ENCODE results near the gene AQP3.
"Not testable (repeated sequence)": the region's sequence is repeated elsewhere in the genome, so short reads cannot be mapped to it uniquely, and the experiment has no call there.

Gene AQP3

GRCh38 chr9:33436445-33436844, 10.9 kb downstream of the AQP3 start:
- no peaks in the 10 kb centered on the region for H3K27me3 ChIP-seq (ENCODE audit: control insufficient read depth, insufficient read depth, low read length)

GRCh38 chr9:33435821-33436277, 11.5 kb downstream of the AQP3 start:
- Histone ChIP-seq H3K9me3 (ENCODE audit: control insufficient read depth, low read length) (no peaks in the 10 kb centered on the region), H3K9ac (ENCODE audit: low read length) (no peak overlapping the region), H3K4me3 (ENCODE audit: low read length) (no peak overlapping the region)

More at GRCh38 chr9:33436445-33436844, 10.9 kb downstream of the AQP3 start:
- Histone ChIP-seq H3K9me3 (ENCODE audit: control insufficient read depth, low read length) (no peaks in the 10 kb centered on the region), H3K4me3 (ENCODE audit: low read length) (no peak overlapping the region), H3K4me1 (ENCODE audit: control insufficient read depth, insufficient read depth, low read length) (peaks cover 30% of the 10 kb centered on the region), H3K36me3 (ENCODE audit: control insufficient read depth, insufficient read depth, low read length) (no peaks in the 10 kb centered on the region), H3K9ac (ENCODE audit: low read length) (no peak overlapping the region)

DNA sequence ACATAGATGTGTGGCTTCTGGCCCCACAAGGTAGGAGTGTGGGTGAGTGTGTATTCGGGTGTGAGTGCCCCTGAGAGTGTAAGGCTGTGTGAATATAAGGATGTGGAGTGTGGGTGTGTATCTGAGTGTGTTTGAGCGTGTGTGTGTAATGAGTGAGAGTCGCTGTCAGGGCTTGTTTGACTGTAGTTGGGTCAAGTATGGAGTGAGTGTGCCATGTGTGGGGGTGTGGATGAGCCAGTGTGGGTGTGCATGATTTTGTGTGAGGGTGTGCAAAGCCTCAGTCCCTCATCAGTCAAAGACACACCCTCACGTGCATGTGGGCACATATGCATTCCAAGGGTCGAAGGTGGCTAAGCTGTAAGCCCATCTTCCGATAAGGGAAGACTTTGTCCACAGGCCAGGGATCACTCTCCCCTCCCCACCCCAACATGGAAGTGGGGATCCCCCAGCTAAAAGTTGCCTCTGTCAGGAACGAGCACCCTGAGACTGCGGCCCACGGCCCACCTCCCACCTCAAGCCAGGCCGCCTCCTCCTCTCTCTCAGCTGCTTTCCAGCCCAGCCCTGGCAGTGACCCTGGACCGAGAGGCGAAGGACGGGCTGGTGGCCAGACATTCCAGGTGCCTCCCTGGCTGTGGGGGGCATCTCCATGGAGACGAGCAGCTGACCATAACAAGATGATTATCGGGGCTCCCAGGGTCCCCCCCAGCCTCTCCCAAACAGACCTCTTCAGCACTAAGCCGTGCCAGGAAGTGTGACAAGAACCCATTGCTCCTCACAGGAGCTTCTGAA, 12.9 kb downstream of the AQP3 start:
- H3K9me3 ChIP-seq (ENCODE audit: control insufficient read depth, low read length): no peaks in the 10 kb centered on the region
- H3K4me1 ChIP-seq (ENCODE audit: control insufficient read depth, insufficient read depth, low read length): peaks cover 28% of the 10 kb centered on the region
- H3K4me3 ChIP-seq (ENCODE audit: low read length): no peak overlapping the region
- no peaks in the 10 kb centered on the region for H3K36me3 ChIP-seq (ENCODE audit: control insufficient read depth, insufficient read depth, low read length)
- H3K27me3 ChIP-seq (ENCODE audit: control insufficient read depth, insufficient read depth, low read length): no peaks in the 10 kb centered on the region
- H3K9ac ChIP-seq (ENCODE audit: low read length): no peak overlapping the region

More at GRCh38 chr9:33435821-33436277, 11.5 kb downstream of the AQP3 start:
- H3K36me3 ChIP-seq (ENCODE audit: control insufficient read depth, insufficient read depth, low read length): no peaks in the 10 kb centered on the region
- H3K27me3 ChIP-seq (ENCODE audit: control insufficient read depth, insufficient read depth, low read length): no peaks in the 10 kb centered on the region
- H3K4me1 ChIP-seq (ENCODE audit: control insufficient read depth, insufficient read depth, low read length): peaks cover 35% of the 10 kb centered on the region

- peaks cover 21% of the 10 kb centered on the region for H3K4me1 ChIP-seq (ENCODE audit: control insufficient read depth, insufficient read depth, low read length)
Measured at GRCh38 chr9:33433871-33434270, 13.5 kb downstream of the AQP3 start.

GRCh38 chr9:33431420-33431819, 16.0 kb downstream of the AQP3 start:
- H3K4me1 ChIP-seq (ENCODE audit: control insufficient read depth, insufficient read depth, low read length): peaks cover 9% of the 10 kb centered on the region
- H3K9ac ChIP-seq (ENCODE audit: low read length): no peak overlapping the region
- H3K36me3 ChIP-seq (ENCODE audit: control insufficient read depth, insufficient read depth, low read length): no peaks in the 10 kb centered on the region
- no peaks in the 10 kb centered on the region for H3K9me3 ChIP-seq (ENCODE audit: control insufficient read depth, low read length)
- no peak overlapping the region for H3K4me3 ChIP-seq (ENCODE audit: low read length)
- no peaks in the 10 kb centered on the region for H3K27me3 ChIP-seq (ENCODE audit: control insufficient read depth, insufficient read depth, low read length)

More at GRCh38 chr9:33433871-33434270, 13.5 kb downstream of the AQP3 start:
- Histone ChIP-seq H3K4me3 (ENCODE audit: low read length) (no peak overlapping the region), H3K27me3 (ENCODE audit: control insufficient read depth, insufficient read depth, low read length) (no peaks in the 10 kb centered on the region), H3K9me3 (ENCODE audit: control insufficient read depth, low read length) (no peaks in the 10 kb centered on the region), H3K9ac (ENCODE audit: low read length) (no peak overlapping the region), H3K36me3 (ENCODE audit: control insufficient read depth, insufficient read depth, low read length) (no peaks in the 10 kb centered on the region)

DNA sequence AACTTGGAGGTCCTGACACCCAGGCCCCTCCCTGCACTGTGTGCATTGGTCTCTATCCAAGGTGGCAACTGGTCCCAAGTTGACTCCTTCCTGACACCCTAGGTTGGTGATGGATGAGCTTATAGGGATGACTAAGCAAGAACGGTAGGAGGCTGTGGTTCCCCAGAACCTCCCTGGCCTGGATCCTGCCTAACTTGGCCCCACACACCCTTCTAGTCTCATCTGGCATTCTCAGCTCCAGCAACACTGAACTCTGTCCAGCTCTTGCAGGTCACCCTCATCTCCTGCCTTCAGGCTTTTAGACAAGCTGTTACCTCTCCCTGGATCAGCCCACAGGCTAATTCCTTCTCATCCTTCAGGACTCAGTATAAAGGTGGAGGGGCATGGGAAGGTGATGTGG, 16.5 kb downstream of the AQP3 start:
- peaks cover 5% of the 10 kb centered on the region for H3K4me1 ChIP-seq (ENCODE audit: control insufficient read depth, insufficient read depth, low read length)
- H3K27me3 ChIP-seq (ENCODE audit: control insufficient read depth, insufficient read depth, low read length): no peaks in the 10 kb centered on the region
- H3K4me3 ChIP-seq (ENCODE audit: low read length): no peak overlapping the region
- no peaks in the 10 kb centered on the region for H3K36me3 ChIP-seq (ENCODE audit: control insufficient read depth, insufficient read depth, low read length)
- H3K9ac ChIP-seq (ENCODE audit: low read length): no peak overlapping the region
- H3K9me3 ChIP-seq (ENCODE audit: control insufficient read depth, low read length): no peaks in the 10 kb centered on the region

- Histone ChIP-seq H3K27me3 (ENCODE audit: control insufficient read depth, insufficient read depth, low read length) (no peaks in the 10 kb centered on the region), H3K4me1 (ENCODE audit: control insufficient read depth, insufficient read depth, low read length) (peaks cover 5% of the 10 kb centered on the region), H3K9me3 (ENCODE audit: control insufficient read depth, low read length) (no peaks in the 10 kb centered on the region), H3K9ac (ENCODE audit: low read length) (no peak overlapping the region), H3K4me3 (ENCODE audit: low read length) (no peak overlapping the region), H3K36me3 (ENCODE audit: control insufficient read depth, insufficient read depth, low read length) (no peaks in the 10 kb centered on the region)
Measured at GRCh38 chr9:33429256-33429985, 18.0 kb downstream of the AQP3 start.

DNA sequence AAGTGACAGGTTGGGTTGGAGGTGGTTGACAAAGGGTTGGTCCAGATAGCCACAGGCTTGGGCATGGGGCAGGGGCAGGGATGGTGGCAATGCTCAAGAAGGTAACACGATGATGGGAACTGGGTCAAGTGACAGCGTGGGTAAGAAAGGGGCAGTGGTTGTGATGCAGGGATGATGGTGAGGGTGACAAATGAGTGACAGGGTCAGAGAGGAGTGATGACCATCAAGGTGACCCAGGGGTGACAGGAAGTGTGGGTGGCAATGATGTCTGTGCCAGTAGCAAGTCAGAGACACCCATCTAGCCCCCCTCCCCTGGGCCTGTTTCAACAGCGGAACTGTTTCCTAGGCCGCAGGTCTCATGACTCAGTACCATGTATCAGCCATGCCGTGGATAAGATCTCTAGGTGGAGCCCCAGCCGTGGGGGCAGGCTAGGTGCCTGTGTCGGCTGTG, 20.5 kb downstream of the AQP3 start:
- no peaks in the 10 kb centered on the region for H3K36me3 ChIP-seq (ENCODE audit: control insufficient read depth, insufficient read depth, low read length)
- H3K27me3 ChIP-seq (ENCODE audit: control insufficient read depth, insufficient read depth, low read length): no peaks in the 10 kb centered on the region
- H3K4me1 ChIP-seq (ENCODE audit: control insufficient read depth, insufficient read depth, low read length): peaks cover 5% of the 10 kb centered on the region
- H3K9ac ChIP-seq (ENCODE audit: low read length): no peak overlapping the region
- no peaks in the 10 kb centered on the region for H3K9me3 ChIP-seq (ENCODE audit: control insufficient read depth, low read length)
- no peak overlapping the region for H3K4me3 ChIP-seq (ENCODE audit: low read length)

DNA sequence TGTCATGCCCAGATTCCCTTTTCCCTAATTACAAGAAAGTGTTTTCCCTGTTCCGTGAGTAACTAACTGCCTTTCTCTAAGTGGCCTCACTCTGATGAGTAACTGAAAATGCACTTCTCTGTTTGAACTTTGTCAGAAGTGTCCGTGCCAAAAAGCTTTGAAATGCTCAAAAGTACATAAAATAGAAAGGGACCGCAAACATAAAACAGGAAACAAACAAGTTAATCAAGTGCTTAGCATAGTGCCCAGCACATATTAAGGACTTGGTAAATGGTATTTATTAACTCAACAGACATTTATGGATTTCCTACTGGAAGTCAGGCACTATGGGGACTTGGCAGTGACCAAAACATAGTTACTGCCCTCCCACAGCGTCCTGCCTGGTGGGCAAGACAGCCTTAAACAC, 22.3 kb downstream of the AQP3 start:
- Histone ChIP-seq H3K4me3 (ENCODE audit: low read length) (no peak overlapping the region), H3K36me3 (ENCODE audit: control insufficient read depth, insufficient read depth, low read length) (no peaks in the 10 kb centered on the region), H3K9me3 (ENCODE audit: control insufficient read depth, low read length) (no peaks in the 10 kb centered on the region), H3K9ac (ENCODE audit: low read length) (no peak overlapping the region), H3K27me3 (ENCODE audit: control insufficient read depth, insufficient read depth, low read length) (no peaks in the 10 kb centered on the region), H3K4me1 (ENCODE audit: control insufficient read depth, insufficient read depth, low read length) (no peaks in the 10 kb centered on the region)

DNA sequence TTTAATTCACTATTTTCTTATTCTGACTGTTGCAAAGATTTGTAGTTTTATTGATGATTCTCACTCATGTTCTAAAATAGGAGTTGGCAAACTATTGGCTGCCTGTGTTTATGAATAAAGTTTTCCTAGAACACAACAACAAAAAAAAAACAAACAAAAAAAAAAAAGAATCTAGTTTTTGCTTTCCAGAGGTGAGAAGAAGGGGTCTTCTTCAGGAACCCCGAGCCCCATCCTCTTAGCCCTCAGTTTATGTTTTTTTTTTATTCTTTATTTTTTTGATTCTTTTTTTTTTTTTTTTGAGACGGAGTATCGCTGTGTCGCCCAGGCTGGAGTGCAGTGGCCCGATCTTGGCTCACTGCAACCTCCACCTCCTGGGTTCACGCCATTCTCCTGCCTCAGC, 22.9 kb downstream of the AQP3 start:
- H3K27me3 ChIP-seq (ENCODE audit: control insufficient read depth, insufficient read depth, low read length); H3K9ac ChIP-seq (ENCODE audit: low read length); H3K9me3 ChIP-seq (ENCODE audit: control insufficient read depth, low read length); H3K4me1 ChIP-seq (ENCODE audit: control insufficient read depth, insufficient read depth, low read length); H3K4me3 ChIP-seq (ENCODE audit: low read length); H3K36me3 ChIP-seq (ENCODE audit: control insufficient read depth, insufficient read depth, low read length): not testable (repeated sequence)

DNA sequence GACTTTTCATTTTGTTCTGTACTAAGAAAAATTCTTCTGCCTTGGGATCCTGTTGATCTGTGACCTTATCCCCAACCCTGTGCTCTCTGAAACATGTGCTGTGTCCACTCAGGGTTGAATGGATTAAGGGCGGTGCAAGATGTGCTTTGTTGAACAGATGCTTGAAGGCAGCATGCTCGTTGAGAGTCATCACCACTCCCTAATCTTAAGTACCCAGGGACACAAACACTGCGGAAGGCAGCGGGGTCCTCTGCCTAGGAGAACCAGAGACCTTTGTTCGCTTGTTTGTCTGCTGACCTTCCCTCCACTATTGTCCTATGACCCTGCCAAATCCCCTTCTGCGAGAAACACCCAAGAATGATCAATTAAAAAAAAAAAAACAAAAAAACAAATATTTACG, 23.4 kb downstream of the AQP3 start:
- not testable (repeated sequence) for H3K4me1 ChIP-seq (ENCODE audit: control insufficient read depth, insufficient read depth, low read length); H3K9me3 ChIP-seq (ENCODE audit: control insufficient read depth, low read length); H3K36me3 ChIP-seq (ENCODE audit: control insufficient read depth, insufficient read depth, low read length); H3K9ac ChIP-seq (ENCODE audit: low read length); H3K27me3 ChIP-seq (ENCODE audit: control insufficient read depth, insufficient read depth, low read length); H3K4me3 ChIP-seq (ENCODE audit: low read length)

- Histone ChIP-seq H3K4me1 (ENCODE audit: control insufficient read depth, insufficient read depth, low read length) (peaks cover 38% of the 10 kb centered on the region), H3K36me3 (ENCODE audit: control insufficient read depth, insufficient read depth, low read length) (no peaks in the 10 kb centered on the region), H3K9ac (ENCODE audit: low read length) (no peak overlapping the region), H3K4me3 (ENCODE audit: low read length) (no peak overlapping the region), H3K9me3 (ENCODE audit: control insufficient read depth, low read length) (no peaks in the 10 kb centered on the region), H3K27me3 (ENCODE audit: control insufficient read depth, insufficient read depth, low read length) (peaks cover 3% of the 10 kb centered on the region)
Measured at GRCh38 chr9:33419708-33420303, 27.6 kb downstream of the AQP3 start.

Data from mucosa of stomach (tissue), 1 donor.